A549 treated with DMSO at 1 μM for 4 hours (cell line): ENCODE data around the gene FAM161B. TPM values are rescaled to one million over a fixed set of nuclear protein-coding genes. Genes with fewer than 3 reads are reported as not detected.

Source experiments
- total RNA-seq: library from RNA; stranded (reverse); fragments of 200-300 nt; extraction: Qiagen RNA extraction; gene quantifications from 5 replicates; pipeline ENCODE4 v1.2.3, GENCODE V29; 2022; ENCODE audit warnings: low read depth

The FAM161B gene, protein sequence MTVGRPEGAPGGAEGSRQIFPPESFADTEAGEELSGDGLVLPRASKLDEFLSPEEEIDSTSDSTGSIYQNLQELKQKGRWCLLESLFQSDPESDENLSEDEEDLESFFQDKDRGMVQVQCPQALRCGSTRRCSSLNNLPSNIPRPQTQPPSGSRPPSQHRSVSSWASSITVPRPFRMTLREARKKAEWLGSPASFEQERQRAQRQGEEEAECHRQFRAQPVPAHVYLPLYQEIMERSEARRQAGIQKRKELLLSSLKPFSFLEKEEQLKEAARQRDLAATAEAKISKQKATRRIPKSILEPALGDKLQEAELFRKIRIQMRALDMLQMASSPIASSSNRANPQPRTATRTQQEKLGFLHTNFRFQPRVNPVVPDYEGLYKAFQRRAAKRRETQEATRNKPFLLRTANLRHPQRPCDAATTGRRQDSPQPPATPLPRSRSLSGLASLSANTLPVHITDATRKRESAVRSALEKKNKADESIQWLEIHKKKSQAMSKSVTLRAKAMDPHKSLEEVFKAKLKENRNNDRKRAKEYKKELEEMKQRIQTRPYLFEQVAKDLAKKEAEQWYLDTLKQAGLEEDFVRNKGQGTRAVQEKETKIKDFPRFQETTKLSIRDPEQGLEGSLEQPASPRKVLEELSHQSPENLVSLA
- 1.8 to 2.3 TPM (median 2.1 TPM) in 5 replicates for total RNA-seq

DNA sequence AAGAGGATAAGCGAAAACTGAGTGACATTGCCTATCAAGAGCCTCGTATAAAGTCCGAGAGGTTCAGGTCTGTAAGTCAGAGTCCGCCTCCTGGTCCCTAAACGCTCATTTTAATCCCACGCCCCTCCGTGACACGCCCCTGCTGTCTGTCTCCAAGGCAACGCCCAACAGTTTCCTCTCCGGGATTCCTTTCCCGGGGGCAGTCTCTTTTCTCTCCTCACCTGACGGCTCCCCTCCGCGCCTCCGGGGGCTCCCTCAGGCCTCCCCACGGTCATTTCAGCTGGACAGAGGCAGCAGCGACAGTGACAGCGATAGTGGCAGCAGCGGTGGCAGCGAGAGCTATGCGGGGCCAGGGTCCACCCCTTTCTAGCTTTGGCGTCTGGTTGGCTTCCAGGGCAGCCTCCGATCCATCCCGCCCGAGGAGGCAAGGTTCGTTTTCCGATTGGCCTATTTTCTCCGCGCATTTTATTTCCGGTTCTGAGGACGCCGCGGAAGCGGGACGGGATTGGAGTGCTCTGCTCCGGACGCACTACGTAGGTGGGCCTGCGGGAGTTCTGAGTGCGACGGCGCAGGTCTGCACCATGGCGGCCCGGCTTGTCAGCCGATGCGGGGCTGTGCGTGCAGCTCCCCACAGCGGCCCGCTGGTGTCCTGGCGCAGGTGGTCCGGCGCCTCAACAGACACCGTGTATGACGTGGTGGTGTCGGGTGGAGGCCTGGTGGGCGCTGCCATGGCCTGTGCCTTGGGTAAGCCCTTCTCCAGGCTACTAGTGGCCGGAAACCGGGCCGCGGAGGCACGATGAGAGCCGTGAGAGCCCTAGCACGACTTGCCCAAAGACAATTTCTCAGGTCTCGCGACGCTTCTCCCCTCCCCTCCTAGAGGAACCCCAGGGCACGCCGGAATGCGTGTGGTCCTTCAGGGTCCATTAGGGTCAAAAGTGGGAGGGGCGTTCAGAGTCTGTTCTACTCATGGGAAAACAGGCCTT lies at the start of gene FAM161B, which contains the start of gene COQ6:
Gene FAM161B, minus strand, starts transcription at position 343 of the 983 bp plus-strand sequence. Its CDS starts 68 bp downstream, at position 275.
Gene COQ6, plus strand, starts transcription at position 551 of the 983 bp plus-strand sequence. Its CDS starts 31 bp downstream, at position 582.

DNA sequence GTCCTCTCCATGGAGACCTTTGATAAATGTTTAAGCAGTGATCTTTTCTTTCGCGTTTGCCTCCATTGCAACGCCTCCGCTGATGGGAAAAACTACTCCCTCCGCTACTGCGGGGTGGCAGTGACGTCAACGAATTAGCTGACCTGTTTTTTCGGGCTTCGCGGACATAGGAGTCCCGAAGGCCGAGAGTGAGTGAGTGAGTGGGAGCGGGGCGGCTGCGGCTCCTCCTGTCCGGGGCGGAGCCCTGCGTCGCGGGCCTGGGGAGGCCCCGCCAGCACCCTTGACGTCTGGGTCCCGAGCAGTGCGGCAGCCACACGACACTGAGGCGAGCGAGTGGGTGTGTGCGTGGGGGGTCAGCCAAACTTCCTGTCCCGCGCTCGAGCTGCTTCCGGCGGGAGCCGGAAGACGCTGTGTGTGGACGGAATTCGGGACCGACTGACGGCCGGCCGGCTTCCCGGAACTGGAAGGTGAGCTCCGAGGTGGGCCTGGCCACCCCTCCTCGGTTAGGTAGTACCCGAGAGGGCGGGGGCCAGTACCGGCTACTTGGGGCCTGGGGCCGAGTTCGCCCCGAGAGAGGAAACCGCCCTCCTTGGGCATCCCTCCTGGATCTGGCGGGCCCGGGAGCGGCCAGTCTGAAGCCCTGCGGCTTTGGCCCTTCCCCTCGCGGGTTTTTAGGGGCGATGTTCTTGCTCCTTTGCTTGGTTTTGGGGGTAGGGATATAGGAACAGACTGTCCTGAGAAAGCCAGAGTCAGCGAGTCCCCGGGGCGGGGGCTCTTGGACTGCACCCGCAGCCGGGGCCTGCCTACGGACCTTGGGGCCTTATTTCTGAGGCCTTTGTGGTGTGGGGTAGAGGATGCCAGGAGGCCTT lies 63.2 kb downstream of the FAM161B start, which contains the start of gene ZNF410:
Gene ZNF410, plus strand, starts transcription at position 411 of the 869 bp plus-strand sequence. CDS start 5,317 bp downstream, outside the sequence.

Other genes starting within 250 kb of the FAM161B start
- 58.9 to 67.1 TPM (median 63.6 TPM) in 5 replicates for gene PNMA1, start 235.7 kb downstream of the FAM161B start, total RNA-seq
- gene PTGR2, start 98.3 kb downstream of the FAM161B start, total RNA-seq = 6.7 to 11.8 TPM (median 9.6 TPM) in 5 replicates
- gene ZNF410, start 63.2 kb downstream of the FAM161B start, total RNA-seq = 43.9 to 50.8 TPM (median 48.9 TPM) in 5 replicates
- 24.6 to 28.9 TPM (median 26.8 TPM) in 5 replicates for gene COQ6, start 208 bp upstream of the FAM161B start, total RNA-seq
- 5.7 to 7.6 TPM (median 6.5 TPM) in 5 replicates for gene ENTPD5, start 69.2 kb upstream of the FAM161B start, total RNA-seq
- gene BBOF1, start 69.3 kb upstream of the FAM161B start, total RNA-seq = 2.9 to 5.3 TPM (median 3.7 TPM) in 5 replicates
- 2.3 to 2.9 TPM (median 2.5 TPM) in 5 replicates for gene ALDH6A1, start 134.4 kb upstream of the FAM161B start, total RNA-seq
- gene LIN52, start 134.9 kb upstream of the FAM161B start, total RNA-seq = 4.7 to 7.1 TPM (median 5.4 TPM) in 5 replicates